ENCODE data around the gene BRD4. TPM values are rescaled to one million over a fixed set of nuclear protein-coding genes. Genes with fewer than 3 reads are reported as not detected.

The BRD4 gene
- total and polyA plus RNA-seq, 2 of the 13 experiments (the other 11 are each of a cell fraction or from before 2014, with no cell fraction given) = 10.5 to 11.4 TPM

DNA sequence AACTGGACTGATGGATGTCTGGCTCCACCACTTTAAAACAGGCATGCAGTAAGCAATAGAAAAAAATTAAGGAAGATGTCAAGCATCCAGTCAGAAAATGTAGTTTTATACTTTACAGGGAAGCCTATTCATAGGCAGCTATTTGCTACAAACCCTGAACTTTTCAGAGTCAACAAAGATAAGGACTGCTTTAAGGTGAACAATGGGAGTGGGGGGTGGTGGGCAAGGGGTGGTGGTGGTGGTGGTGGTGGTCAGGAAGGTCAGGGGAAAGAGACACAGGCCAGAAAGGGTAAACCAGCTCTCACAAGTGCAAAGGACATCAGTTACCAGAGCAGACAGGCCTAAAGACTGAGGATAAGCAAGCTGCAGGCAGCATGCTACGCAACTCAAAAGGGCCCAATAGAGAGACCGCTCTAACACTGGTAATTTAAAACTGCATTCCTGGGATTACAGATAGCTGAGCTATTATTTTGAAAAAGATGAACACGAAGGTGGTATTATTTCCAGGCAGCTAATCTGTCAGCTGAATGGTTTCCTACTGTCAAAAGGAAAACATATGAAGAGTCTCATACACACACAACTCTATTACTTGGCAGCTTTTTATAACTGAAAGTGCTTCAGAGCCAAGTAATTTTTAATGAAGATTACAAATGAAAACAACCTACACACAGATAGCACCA lies 14.8 kb downstream of the BRD4 start (continued):
- TF ChIP-seq, protein P1, sequence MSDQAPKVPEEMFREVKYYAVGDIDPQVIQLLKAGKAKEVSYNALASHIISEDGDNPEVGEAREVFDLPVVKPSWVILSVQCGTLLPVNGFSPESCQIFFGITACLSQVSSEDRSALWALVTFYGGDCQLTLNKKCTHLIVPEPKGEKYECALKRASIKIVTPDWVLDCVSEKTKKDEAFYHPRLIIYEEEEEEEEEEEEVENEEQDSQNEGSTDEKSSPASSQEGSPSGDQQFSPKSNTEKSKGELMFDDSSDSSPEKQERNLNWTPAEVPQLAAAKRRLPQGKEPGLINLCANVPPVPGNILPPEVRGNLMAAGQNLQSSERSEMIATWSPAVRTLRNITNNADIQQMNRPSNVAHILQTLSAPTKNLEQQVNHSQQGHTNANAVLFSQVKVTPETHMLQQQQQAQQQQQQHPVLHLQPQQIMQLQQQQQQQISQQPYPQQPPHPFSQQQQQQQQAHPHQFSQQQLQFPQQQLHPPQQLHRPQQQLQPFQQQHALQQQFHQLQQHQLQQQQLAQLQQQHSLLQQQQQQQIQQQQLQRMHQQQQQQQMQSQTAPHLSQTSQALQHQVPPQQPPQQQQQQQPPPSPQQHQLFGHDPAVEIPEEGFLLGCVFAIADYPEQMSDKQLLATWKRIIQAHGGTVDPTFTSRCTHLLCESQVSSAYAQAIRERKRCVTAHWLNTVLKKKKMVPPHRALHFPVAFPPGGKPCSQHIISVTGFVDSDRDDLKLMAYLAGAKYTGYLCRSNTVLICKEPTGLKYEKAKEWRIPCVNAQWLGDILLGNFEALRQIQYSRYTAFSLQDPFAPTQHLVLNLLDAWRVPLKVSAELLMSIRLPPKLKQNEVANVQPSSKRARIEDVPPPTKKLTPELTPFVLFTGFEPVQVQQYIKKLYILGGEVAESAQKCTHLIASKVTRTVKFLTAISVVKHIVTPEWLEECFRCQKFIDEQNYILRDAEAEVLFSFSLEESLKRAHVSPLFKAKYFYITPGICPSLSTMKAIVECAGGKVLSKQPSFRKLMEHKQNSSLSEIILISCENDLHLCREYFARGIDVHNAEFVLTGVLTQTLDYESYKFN (CRISPR knock-in tag; conservative IDR thresholded peaks at IDR 0.05) = peak; percentile 53
- TF ChIP-seq NR2F6 (IDR thresholded peaks at IDR 0.05) = no peak
- TF ChIP-seq NR2F6 (CRISPR knock-in tag; IDR thresholded peaks at IDR 0.05) = 0 out of 2 replicates have a peak, but pooled peaks have one; percentile 24
- TF ChIP-seq, protein P2, sequence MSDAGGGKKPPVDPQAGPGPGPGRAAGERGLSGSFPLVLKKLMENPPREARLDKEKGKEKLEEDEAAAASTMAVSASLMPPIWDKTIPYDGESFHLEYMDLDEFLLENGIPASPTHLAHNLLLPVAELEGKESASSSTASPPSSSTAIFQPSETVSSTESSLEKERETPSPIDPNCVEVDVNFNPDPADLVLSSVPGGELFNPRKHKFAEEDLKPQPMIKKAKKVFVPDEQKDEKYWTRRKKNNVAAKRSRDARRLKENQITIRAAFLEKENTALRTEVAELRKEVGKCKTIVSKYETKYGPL (CRISPR knock-in tag; IDR thresholded peaks at IDR 0.05) = no peak

DNA sequence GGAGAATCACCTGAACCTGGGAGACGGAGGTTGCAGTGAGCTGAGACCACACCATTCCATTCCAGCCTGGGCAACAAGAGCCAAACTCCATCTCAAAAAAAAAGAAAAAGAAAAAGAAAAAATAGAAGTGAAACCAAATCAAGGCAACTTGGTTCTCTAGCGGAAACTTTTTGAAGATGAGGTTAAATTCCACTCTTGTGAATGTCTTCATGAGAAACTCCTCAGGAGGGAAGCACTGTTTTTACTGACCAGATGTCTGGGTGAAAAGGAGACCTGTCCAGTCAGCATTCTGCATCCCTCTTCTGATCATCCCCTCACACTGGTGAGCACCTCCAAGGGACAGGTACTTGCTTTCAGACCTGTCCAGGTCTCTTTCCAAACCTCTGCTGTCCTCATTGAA lies 15.8 kb downstream of the BRD4 start:
- ATAC-seq = no peak
- no peak overlapping the region; the same call in 1 of the 2 replicates for H3K9ac ChIP-seq (ENCODE audit: insufficient read depth, low read depth, low read length)
- H4K20me1 ChIP-seq (ENCODE audit: insufficient read depth, low read length) = peaks cover 90% of the 10 kb centered on the region
- FAIRE-seq = no peak
- no peak overlapping the region for H3K4me3 ChIP-seq (replicated peaks in 1 of 3; ENCODE audit: insufficient read depth in 1 of 3, low read depth in 2 of 3, low read length in 3 of 3)
- no peaks in the 10 kb centered on the region for H3K9me3 ChIP-seq (ENCODE audit: low read length)
- no peaks in the 10 kb centered on the region for H3K27me3 ChIP-seq (ENCODE audit: control insufficient read depth in 1 of 2, insufficient read depth in 2 of 2, low read length in 2 of 2)
- 0 out of 2 replicates have a peak overlapping the region, but pooled peaks have one; percentile 60 for H3K4me2 ChIP-seq (ENCODE audit: low read depth, low read length)
- peaks cover 86% of the 10 kb centered on the region for H3K4me1 ChIP-seq (ENCODE audit: insufficient read depth, low read length)
- H3K36me3 ChIP-seq (replicated peaks in 1 of 2; ENCODE audit: control insufficient read depth in 1 of 2, insufficient read depth in 2 of 2, low read length in 2 of 2) = peaks cover 5 to 10% of the 10 kb centered on the region in 2 experiments; a peak in 3 of 5 replicates
- in situ Hi-C loops (cut with HindIII; ENCODE audit: extremely low pct_ligation_motif_present, low pct_unique_long_range_greater_than_20kb) (no loop called here), intact Hi-C loops (cut with micrococcal nuclease; ENCODE audit: unreplicated experiment) (no loop called here)
- H2AFZ ChIP-seq (ENCODE audit: low read length) = no peak overlapping the region
- POLR2A ChIA-PET = interaction anchor here (1.6 to 2.1 kb wide), 2 partner anchors 13 to 18 kb away, joined by 9 read pairs; no protein-coding TSS in a partner anchor
- 94% methylated on average over 2 of the region's 2 CpGs for WGBS (ENCODE audit: low lambda C conversion rate)
- CTCF ChIA-PET (ENCODE audit: low intra/inter-chr PET ratio, low total read pairs) = no interaction called here
- peak overlapping the region; percentile 45 for H3K27ac ChIP-seq (ENCODE audit: extremely low read length, insufficient read depth, low read length)
- no peak for DNase-seq (ENCODE audit: low spot score)
- peaks cover 97% of the 10 kb centered on the region for H3K79me2 ChIP-seq (ENCODE audit: insufficient read depth, low read length)
- no TSS peak for BruUV-seq (replicated peaks)
- no peak for TF ChIP-seq IKZF1 (IDR thresholded peaks at IDR 0.05)
- no peak for TF ChIP-seq PAX8 (CRISPR knock-in tag; IDR thresholded peaks at IDR 0.05; ENCODE audit: borderline replicate concordance)
- TF ChIP-seq ZFYVE20 (CRISPR knock-in tag; IDR thresholded peaks at IDR 0.05; ENCODE audit: borderline replicate concordance, low read depth) = no peak
- TF ChIP-seq NCOA5 (CRISPR knock-in tag; IDR thresholded peaks at IDR 0.05) = no peak
- peak; percentile 41; the same call in 1 of the 2 replicates for TF ChIP-seq MAFF (IDR thresholded peaks at IDR 0.05; ENCODE audit: low read depth, low read length)
- TF ChIP-seq, protein P3, sequence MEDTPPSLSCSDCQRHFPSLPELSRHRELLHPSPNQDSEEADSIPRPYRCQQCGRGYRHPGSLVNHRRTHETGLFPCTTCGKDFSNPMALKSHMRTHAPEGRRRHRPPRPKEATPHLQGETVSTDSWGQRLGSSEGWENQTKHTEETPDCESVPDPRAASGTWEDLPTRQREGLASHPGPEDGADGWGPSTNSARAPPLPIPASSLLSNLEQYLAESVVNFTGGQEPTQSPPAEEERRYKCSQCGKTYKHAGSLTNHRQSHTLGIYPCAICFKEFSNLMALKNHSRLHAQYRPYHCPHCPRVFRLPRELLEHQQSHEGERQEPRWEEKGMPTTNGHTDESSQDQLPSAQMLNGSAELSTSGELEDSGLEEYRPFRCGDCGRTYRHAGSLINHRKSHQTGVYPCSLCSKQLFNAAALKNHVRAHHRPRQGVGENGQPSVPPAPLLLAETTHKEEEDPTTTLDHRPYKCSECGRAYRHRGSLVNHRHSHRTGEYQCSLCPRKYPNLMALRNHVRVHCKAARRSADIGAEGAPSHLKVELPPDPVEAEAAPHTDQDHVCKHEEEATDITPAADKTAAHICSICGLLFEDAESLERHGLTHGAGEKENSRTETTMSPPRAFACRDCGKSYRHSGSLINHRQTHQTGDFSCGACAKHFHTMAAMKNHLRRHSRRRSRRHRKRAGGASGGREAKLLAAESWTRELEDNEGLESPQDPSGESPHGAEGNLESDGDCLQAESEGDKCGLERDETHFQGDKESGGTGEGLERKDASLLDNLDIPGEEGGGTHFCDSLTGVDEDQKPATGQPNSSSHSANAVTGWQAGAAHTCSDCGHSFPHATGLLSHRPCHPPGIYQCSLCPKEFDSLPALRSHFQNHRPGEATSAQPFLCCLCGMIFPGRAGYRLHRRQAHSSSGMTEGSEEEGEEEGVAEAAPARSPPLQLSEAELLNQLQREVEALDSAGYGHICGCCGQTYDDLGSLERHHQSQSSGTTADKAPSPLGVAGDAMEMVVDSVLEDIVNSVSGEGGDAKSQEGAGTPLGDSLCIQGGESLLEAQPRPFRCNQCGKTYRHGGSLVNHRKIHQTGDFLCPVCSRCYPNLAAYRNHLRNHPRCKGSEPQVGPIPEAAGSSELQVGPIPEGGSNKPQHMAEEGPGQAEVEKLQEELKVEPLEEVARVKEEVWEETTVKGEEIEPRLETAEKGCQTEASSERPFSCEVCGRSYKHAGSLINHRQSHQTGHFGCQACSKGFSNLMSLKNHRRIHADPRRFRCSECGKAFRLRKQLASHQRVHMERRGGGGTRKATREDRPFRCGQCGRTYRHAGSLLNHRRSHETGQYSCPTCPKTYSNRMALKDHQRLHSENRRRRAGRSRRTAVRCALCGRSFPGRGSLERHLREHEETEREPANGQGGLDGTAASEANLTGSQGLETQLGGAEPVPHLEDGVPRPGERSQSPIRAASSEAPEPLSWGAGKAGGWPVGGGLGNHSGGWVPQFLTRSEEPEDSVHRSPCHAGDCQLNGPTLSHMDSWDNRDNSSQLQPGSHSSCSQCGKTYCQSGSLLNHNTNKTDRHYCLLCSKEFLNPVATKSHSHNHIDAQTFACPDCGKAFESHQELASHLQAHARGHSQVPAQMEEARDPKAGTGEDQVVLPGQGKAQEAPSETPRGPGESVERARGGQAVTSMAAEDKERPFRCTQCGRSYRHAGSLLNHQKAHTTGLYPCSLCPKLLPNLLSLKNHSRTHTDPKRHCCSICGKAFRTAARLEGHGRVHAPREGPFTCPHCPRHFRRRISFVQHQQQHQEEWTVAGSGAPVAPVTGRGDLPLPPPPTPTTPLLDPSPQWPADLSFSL (CRISPR knock-in tag; IDR thresholded peaks at IDR 0.05) = no peak
- TF ChIP-seq HNRNPK (IDR thresholded peaks at IDR 0.05; ENCODE audit: low read depth, low read length, poor library complexity, severe bottlenecking) = no peak
